Chondrocyte (in vitro differentiated cells): ENCODE results near the gene GRID2. TPM values are rescaled to one million over a fixed set of nuclear protein-coding genes. Genes with fewer than 3 reads are reported as not detected.

ENCODE experiments used
- DNase-seq: peaks from one replicate; pipeline ENCODE4 v3.0.0; 2021; ENCODE audit warnings: mixed read lengths, low spot score
- H3K27ac Mint-ChIP-seq: one replicate; pipeline ENCODE4 v1.8.0; 2021; ENCODE audit warnings: mild to moderate bottlenecking, moderate library complexity, mixed read lengths; ENCODE audit not compliant: unreplicated experiment
- H3K27me3 Mint-ChIP-seq: 2 replicates; pipeline ENCODE4 v1.8.0; 2021; ENCODE audit warnings: low read depth, mixed read lengths
- H3K36me3 Mint-ChIP-seq: 2 replicates; pipeline ENCODE4 v1.8.0; 2021; ENCODE audit warnings: low read depth, mixed read lengths
- H3K4me1 Mint-ChIP-seq: 2 replicates; pipeline ENCODE4 v1.8.0; 2021; ENCODE audit warnings: low read depth, mild to moderate bottlenecking, mixed read lengths
- H3K4me3 Mint-ChIP-seq: one replicate; pipeline ENCODE4 v1.8.0; 2021; ENCODE audit warnings: mild to moderate bottlenecking, moderate library complexity, mixed read lengths; ENCODE audit not compliant: unreplicated experiment
- H3K9me3 Mint-ChIP-seq: 2 replicates; pipeline ENCODE4 v1.8.0; 2021; ENCODE audit warnings: low read depth, mixed read lengths
- total RNA-seq: library from RNA; stranded (reverse); gene quantifications from 3 replicates; pipeline ENCODE4 v1.2.1, GENCODE V29; 2021
- TF ChIP-seq, protein P1 (sequence below): fragments of 200-600 bp; sonication (generic); IDR thresholded peaks from 2 replicates; pipeline ENCODE4 v1.5.0; 2021; ENCODE audit warnings: antibody characterized with exemption, mild to moderate bottlenecking, moderate library complexity

The GRID2 gene
- total RNA-seq, 1 donor from 2014 or later, result not detected

DNA sequence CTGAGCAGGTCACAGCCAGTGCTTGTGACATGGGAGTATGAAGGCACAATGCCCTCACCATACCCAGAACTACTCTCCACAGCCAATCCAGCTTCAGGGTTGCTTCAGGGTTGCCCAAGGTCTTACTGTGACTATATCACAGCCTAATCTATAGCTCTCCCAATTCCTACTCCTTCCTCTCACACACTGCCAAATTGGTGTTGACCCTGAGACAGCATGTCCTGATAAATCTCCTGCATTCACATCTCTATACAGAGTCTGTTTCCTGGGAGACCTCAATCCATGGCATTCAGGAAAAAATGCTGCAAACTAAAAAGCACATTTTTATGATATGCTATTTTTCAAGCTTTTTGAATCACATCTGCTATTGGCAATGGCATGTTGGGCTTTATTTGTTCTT lies 456.7 kb downstream of the GRID2 start:
- H3K4me3 Mint-ChIP-seq, result no peak overlapping the region
- H3K4me1 Mint-ChIP-seq, result no peaks in the 10 kb centered on the region
- H3K9me3 Mint-ChIP-seq, result no peaks in the 10 kb centered on the region
- H3K27me3 Mint-ChIP-seq, result no peaks in the 10 kb centered on the region
- TF ChIP-seq, protein P1, sequence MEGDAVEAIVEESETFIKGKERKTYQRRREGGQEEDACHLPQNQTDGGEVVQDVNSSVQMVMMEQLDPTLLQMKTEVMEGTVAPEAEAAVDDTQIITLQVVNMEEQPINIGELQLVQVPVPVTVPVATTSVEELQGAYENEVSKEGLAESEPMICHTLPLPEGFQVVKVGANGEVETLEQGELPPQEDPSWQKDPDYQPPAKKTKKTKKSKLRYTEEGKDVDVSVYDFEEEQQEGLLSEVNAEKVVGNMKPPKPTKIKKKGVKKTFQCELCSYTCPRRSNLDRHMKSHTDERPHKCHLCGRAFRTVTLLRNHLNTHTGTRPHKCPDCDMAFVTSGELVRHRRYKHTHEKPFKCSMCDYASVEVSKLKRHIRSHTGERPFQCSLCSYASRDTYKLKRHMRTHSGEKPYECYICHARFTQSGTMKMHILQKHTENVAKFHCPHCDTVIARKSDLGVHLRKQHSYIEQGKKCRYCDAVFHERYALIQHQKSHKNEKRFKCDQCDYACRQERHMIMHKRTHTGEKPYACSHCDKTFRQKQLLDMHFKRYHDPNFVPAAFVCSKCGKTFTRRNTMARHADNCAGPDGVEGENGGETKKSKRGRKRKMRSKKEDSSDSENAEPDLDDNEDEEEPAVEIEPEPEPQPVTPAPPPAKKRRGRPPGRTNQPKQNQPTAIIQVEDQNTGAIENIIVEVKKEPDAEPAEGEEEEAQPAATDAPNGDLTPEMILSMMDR, result no peak
- H3K27ac Mint-ChIP-seq, result no peak overlapping the region
- H3K36me3 Mint-ChIP-seq, result no peaks in the 10 kb centered on the region
- no peak for DNase-seq

DNA sequence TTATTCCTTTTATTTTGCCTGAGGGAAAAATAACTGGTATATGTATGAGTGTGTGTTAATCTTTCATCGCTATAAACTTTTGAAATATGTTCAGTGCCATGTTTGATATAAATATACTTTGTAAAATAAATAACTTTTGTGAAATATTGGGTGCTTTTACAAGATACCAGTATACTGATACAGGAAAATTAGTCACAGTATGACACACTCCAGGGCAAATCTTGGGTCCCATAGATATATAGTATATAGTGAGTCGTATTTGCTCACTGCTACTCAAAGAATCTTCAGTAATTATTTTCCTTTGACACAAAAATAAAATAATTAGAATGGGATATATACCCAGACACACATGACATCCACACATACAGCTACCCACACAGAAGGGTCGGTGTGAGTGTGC lies 472.3 kb downstream of the GRID2 start:
- Mint-ChIP-seq H3K36me3 (no peaks in the 10 kb centered on the region), H3K9me3 (peaks cover 2% of the 10 kb centered on the region), H3K4me1 (no peaks in the 10 kb centered on the region), H3K27ac (no peak overlapping the region), H3K4me3 (no peak overlapping the region), H3K27me3 (peaks cover 2% of the 10 kb centered on the region)
- TF ChIP-seq, protein P1, result no peak
- DNase-seq, result no peak

DNA sequence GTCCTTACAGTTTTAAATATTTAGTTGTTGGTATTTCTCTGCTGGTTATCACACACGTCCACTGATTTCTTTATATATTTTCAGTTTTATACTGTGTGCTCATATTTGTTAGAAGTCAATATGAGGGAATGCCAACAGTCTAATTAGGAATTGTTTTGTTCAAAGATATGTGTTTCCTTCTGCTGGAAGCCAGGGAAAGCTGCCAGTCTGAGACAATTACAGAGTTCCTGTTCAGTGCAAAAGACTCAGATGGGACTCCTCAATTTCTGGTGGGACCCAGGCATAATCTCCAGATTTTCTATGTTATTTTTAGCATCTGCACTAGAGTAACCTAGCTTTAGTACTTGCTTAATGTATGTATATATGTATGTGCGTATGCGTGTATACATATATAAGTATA lies 486.0 kb downstream of the GRID2 start:
- no peaks in the 10 kb centered on the region for H3K4me1 Mint-ChIP-seq
- no peaks in the 10 kb centered on the region for H3K36me3 Mint-ChIP-seq
- H3K4me3 Mint-ChIP-seq, result no peak overlapping the region
- H3K27me3 Mint-ChIP-seq, result peaks cover 12% of the 10 kb centered on the region
- TF ChIP-seq, protein P1, result no peak
- H3K9me3 Mint-ChIP-seq, result no peaks in the 10 kb centered on the region
- DNase-seq, result no peak
- H3K27ac Mint-ChIP-seq, result no peak overlapping the region

DNA sequence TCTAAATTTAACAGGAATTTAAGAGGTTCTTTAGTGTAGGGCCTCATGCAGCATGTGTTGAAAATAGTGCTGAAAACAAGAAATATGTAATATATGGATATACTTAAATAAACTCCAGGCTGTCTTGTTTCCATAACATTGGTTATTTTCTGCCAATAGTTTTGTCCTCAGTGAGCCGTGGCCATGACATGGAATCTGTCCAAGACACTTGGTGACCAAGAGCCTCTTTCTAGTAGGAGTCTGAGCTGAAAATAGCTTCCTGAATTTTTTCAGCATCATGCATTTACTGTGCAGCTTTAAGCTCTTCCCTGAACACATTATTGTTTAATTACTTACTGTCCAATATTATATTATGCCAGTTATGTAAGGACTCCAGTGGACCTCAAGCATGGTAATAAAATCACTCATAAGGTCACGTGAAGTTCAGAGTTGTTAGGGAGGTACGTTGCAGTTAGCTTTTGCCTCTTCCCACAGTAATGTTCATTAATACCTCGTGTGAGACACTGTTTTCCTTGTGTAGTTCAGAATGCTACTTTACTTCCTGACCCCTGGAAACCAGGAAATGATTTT lies 488.2 kb downstream of the GRID2 start:
- Mint-ChIP-seq H3K27ac (no peak overlapping the region), H3K27me3 (peaks cover 12% of the 10 kb centered on the region), H3K36me3 (no peaks in the 10 kb centered on the region), H3K4me1 (no peaks in the 10 kb centered on the region), H3K4me3 (no peak overlapping the region), H3K9me3 (peaks cover 5% of the 10 kb centered on the region)
- TF ChIP-seq, protein P1, result no peak
- DNase-seq, result no peak

DNA sequence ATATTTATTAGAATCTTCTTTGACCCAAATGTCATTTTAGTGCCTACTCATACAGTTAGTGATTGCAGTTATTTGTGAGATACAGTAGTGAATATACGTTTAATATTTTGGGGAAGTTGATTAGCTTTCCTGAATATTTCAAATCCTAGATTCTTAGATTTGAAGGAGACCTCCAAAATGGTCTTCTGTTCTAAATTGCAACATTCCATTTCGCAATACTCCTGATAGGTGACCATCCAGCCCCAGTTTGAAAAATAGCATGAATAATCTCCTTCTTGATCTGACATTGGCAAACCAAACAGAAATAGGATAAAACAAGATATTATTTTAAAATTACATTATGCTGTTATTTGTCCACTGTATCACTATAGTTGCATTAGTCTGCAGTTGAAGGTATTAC lies 505.6 kb downstream of the GRID2 start:
- DNase-seq, result no peak
- H3K4me1 Mint-ChIP-seq, result no peaks in the 10 kb centered on the region
- H3K36me3 Mint-ChIP-seq, result no peaks in the 10 kb centered on the region
- no peak overlapping the region for H3K27ac Mint-ChIP-seq
- peaks cover 6% of the 10 kb centered on the region for H3K27me3 Mint-ChIP-seq
- no peaks in the 10 kb centered on the region for H3K9me3 Mint-ChIP-seq
- no peak overlapping the region for H3K4me3 Mint-ChIP-seq
- TF ChIP-seq, protein P1, result no peak
